Measurements from ENCODE around the gene PRDM16. TPM values are rescaled to one million over a fixed set of nuclear protein-coding genes. Genes with fewer than 3 reads are reported as not detected.

The PRDM16 gene
- polyA plus RNA-seq, 1 donor from 2014 or later = 0.21 TPM

DNA sequence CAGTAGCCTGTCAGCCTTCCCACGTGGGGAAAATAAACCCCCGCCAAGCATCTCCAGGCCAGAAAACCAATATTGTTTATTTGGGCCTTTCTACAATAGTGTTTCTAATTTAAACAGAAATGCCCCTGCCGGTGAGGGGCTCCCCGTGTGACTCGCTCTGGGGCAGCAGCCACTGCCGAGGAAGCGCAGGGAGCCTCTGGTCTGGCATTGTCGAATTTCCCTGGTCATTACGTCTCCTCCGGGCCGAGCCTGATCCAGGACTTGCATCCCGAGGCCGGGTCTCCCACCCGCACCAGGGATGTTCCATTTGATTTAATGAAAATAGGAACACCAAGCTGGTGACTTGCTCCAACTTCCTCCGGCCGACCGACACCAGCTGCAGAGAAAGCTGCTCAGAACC is 20.5 kb downstream of the PRDM16 start:
- Histone ChIP-seq H3F3A (ENCODE audit: insufficient read depth, low read length, poor library complexity, severe bottlenecking) (no peaks in the 10 kb centered on the region), H3K4me3 (ENCODE audit: low read length) (no peak overlapping the region), H3K27me3 (ENCODE audit: insufficient read depth, low read depth, low read length) (no peaks in the 10 kb centered on the region), H3K9me3 (ENCODE audit: low read length) (no peaks in the 10 kb centered on the region), H3K27ac (ENCODE audit: low read length) (no peak overlapping the region), H3K79me2 (replicated peaks; ENCODE audit: insufficient read depth, low read length) (peaks cover 63% of the 10 kb centered on the region), H3K4me2 (ENCODE audit: low read length) (no peak overlapping the region), H4K20me1 (ENCODE audit: insufficient read depth) (no peaks in the 10 kb centered on the region), H3K9me2 (ENCODE audit: insufficient read depth, low read length) (no peaks in the 10 kb centered on the region), H2AFZ (ENCODE audit: low read depth, low read length) (no peak overlapping the region), H3K9ac (ENCODE audit: low read length) (no peak overlapping the region), H3K36me3 (ENCODE audit: insufficient read depth, low read length) (no peaks in the 10 kb centered on the region)
- TF ChIP-seq RAD21 (conservative IDR thresholded peaks at IDR 0.05) (no peak), POLR2AphosphoS5 (IDR thresholded peaks at IDR 0.05) (no peak), EZH2 (IDR thresholded peaks at IDR 0.05; ENCODE audit: borderline replicate concordance, insufficient read depth, low read length, poor library complexity, severe bottlenecking) (no peak), TAF1 (IDR thresholded peaks at IDR 0.05; ENCODE audit: low read depth) (no peak), SMC3 (conservative IDR thresholded peaks at IDR 0.05; ENCODE audit: poor library complexity) (no peak), MXI1 (conservative IDR thresholded peaks at IDR 0.05; ENCODE audit: poor library complexity, severe bottlenecking) (no peak), EP300 (conservative IDR thresholded peaks at IDR 0.05; ENCODE audit: poor library complexity, severe bottlenecking) (no peak)
- TF ChIP-seq, protein P1, sequence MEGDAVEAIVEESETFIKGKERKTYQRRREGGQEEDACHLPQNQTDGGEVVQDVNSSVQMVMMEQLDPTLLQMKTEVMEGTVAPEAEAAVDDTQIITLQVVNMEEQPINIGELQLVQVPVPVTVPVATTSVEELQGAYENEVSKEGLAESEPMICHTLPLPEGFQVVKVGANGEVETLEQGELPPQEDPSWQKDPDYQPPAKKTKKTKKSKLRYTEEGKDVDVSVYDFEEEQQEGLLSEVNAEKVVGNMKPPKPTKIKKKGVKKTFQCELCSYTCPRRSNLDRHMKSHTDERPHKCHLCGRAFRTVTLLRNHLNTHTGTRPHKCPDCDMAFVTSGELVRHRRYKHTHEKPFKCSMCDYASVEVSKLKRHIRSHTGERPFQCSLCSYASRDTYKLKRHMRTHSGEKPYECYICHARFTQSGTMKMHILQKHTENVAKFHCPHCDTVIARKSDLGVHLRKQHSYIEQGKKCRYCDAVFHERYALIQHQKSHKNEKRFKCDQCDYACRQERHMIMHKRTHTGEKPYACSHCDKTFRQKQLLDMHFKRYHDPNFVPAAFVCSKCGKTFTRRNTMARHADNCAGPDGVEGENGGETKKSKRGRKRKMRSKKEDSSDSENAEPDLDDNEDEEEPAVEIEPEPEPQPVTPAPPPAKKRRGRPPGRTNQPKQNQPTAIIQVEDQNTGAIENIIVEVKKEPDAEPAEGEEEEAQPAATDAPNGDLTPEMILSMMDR (IDR thresholded peaks at IDR 0.05; ENCODE audit: poor library complexity, severe bottlenecking) = no peak
- TF ChIP-seq, protein P2, sequence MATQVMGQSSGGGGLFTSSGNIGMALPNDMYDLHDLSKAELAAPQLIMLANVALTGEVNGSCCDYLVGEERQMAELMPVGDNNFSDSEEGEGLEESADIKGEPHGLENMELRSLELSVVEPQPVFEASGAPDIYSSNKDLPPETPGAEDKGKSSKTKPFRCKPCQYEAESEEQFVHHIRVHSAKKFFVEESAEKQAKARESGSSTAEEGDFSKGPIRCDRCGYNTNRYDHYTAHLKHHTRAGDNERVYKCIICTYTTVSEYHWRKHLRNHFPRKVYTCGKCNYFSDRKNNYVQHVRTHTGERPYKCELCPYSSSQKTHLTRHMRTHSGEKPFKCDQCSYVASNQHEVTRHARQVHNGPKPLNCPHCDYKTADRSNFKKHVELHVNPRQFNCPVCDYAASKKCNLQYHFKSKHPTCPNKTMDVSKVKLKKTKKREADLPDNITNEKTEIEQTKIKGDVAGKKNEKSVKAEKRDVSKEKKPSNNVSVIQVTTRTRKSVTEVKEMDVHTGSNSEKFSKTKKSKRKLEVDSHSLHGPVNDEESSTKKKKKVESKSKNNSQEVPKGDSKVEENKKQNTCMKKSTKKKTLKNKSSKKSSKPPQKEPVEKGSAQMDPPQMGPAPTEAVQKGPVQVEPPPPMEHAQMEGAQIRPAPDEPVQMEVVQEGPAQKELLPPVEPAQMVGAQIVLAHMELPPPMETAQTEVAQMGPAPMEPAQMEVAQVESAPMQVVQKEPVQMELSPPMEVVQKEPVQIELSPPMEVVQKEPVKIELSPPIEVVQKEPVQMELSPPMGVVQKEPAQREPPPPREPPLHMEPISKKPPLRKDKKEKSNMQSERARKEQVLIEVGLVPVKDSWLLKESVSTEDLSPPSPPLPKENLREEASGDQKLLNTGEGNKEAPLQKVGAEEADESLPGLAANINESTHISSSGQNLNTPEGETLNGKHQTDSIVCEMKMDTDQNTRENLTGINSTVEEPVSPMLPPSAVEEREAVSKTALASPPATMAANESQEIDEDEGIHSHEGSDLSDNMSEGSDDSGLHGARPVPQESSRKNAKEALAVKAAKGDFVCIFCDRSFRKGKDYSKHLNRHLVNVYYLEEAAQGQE (IDR thresholded peaks at IDR 0.05; ENCODE audit: borderline replicate concordance) = no peak

DNA sequence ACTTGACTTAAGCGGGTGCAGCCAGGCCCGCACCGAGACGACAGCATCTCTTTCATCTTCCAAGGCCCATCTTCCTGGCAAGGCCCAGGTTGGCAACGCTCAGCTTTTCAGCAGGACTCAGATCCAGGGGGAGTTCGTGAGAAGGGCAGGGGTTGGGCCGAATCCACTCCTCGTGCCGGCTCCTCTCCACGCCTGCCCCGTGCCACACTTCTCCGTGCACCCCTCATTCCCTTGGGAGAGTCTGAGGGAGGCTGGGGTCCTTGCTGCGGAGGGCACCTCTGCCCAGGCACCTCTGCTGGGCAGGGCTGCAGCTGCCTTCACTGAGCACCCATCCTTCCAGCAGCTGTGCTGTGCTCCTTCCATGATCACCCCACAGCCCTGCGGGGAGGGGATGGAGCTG is 22.3 kb downstream of the PRDM16 start:
- Histone ChIP-seq H3K9me3 (ENCODE audit: low read length) (no peaks in the 10 kb centered on the region), H3K27me3 (ENCODE audit: insufficient read depth, low read depth, low read length) (no peaks in the 10 kb centered on the region), H3F3A (ENCODE audit: insufficient read depth, low read length, poor library complexity, severe bottlenecking) (no peaks in the 10 kb centered on the region), H3K27ac (ENCODE audit: low read length) (no peak overlapping the region), H4K20me1 (ENCODE audit: insufficient read depth) (no peaks in the 10 kb centered on the region), H3K36me3 (ENCODE audit: insufficient read depth, low read length) (no peaks in the 10 kb centered on the region), H3K9me2 (ENCODE audit: insufficient read depth, low read length) (no peaks in the 10 kb centered on the region), H2AFZ (ENCODE audit: low read depth, low read length) (no peak overlapping the region), H3K79me2 (replicated peaks; ENCODE audit: insufficient read depth, low read length) (peaks cover 64% of the 10 kb centered on the region), H3K4me3 (ENCODE audit: low read length) (no peak overlapping the region), H3K9ac (ENCODE audit: low read length) (no peak overlapping the region), H3K4me2 (ENCODE audit: low read length) (no peak overlapping the region)
- TF ChIP-seq, protein P1 (IDR thresholded peaks at IDR 0.05; ENCODE audit: poor library complexity, severe bottlenecking) = no peak
- TF ChIP-seq POLR2AphosphoS5 (IDR thresholded peaks at IDR 0.05) (no peak), EZH2 (IDR thresholded peaks at IDR 0.05; ENCODE audit: borderline replicate concordance, insufficient read depth, low read length, poor library complexity, severe bottlenecking) (no peak), TAF1 (IDR thresholded peaks at IDR 0.05; ENCODE audit: low read depth) (no peak), EP300 (conservative IDR thresholded peaks at IDR 0.05; ENCODE audit: poor library complexity, severe bottlenecking) (no peak), MXI1 (conservative IDR thresholded peaks at IDR 0.05; ENCODE audit: poor library complexity, severe bottlenecking) (no peak), SMC3 (conservative IDR thresholded peaks at IDR 0.05; ENCODE audit: poor library complexity) (no peak), RAD21 (conservative IDR thresholded peaks at IDR 0.05) (no peak)
- TF ChIP-seq, protein P2 (IDR thresholded peaks at IDR 0.05; ENCODE audit: borderline replicate concordance) = no peak

All from neural cell (in vitro differentiated cells).